ENCODE measurements around the gene VPS13C.

The VPS13C gene

GRCh38 chr15:62068071-62068809 is 8.0 kb upstream of the VPS13C start:
- H3K9ac ChIP-seq (ENCODE audit: low read depth, low read length) = peak overlapping the region; percentile 49
- H3K27me3 ChIP-seq (ENCODE audit: control insufficient read depth, insufficient read depth, low read length) = peaks cover 13% of the 10 kb centered on the region
- H3K9me3 ChIP-seq (replicated peaks; ENCODE audit: low read length) = no peaks in the 10 kb centered on the region
- peaks cover 26% of the 10 kb centered on the region for H3K4me1 ChIP-seq (ENCODE audit: control insufficient read depth, insufficient read depth, low read length)
- peak overlapping the region; percentile 66 for H3K4me3 ChIP-seq (ENCODE audit: low read length)
- H3K36me3 ChIP-seq (ENCODE audit: insufficient read depth, low read length) = no peaks in the 10 kb centered on the region
- H3K4me2 ChIP-seq (ENCODE audit: low read length) = peak overlapping the region; percentile 78

- Histone ChIP-seq H3K9me3 (replicated peaks; ENCODE audit: low read length) (no peaks in the 10 kb centered on the region), H3K4me2 (ENCODE audit: low read length) (peak overlapping the region; percentile 82), H3K9ac (ENCODE audit: low read depth, low read length) (no peak overlapping the region), H3K4me1 (ENCODE audit: control insufficient read depth, insufficient read depth, low read length) (peaks cover 28% of the 10 kb centered on the region), H3K4me3 (ENCODE audit: low read length) (peak overlapping the region; percentile 62), H3K36me3 (ENCODE audit: insufficient read depth, low read length) (no peaks in the 10 kb centered on the region), H3K27me3 (ENCODE audit: control insufficient read depth, insufficient read depth, low read length) (peaks cover 13% of the 10 kb centered on the region)
Observed at GRCh38 chr15:62067448-62068044, 7.3 kb upstream of the VPS13C start.

- H3K27me3 ChIP-seq (ENCODE audit: control insufficient read depth, insufficient read depth, low read length) = peaks cover 16% of the 10 kb centered on the region
- H3K9me3 ChIP-seq (replicated peaks; ENCODE audit: low read length) = no peaks in the 10 kb centered on the region
- H3K36me3 ChIP-seq (ENCODE audit: insufficient read depth, low read length) = no peaks in the 10 kb centered on the region
- H3K4me2 ChIP-seq (ENCODE audit: low read length) = peak within 1 kb of the TSS; percentile 82
- H3K9ac ChIP-seq (ENCODE audit: low read depth, low read length) = no peak within 1 kb of the TSS
- H3K4me1 ChIP-seq (ENCODE audit: control insufficient read depth, insufficient read depth, low read length) = peaks cover 28% of the 10 kb centered on the region
- H3K4me3 ChIP-seq (ENCODE audit: low read length) = peak within 1 kb of the TSS; percentile 62
Observed at GRCh38 chr15:62066663-62067447, 6.6 kb upstream of the VPS13C start, which contains the start of gene C2CD4A. Gene C2CD4A (plus strand): TSS chr15:62066977. CDS start chr15:62067614, 637 bp downstream.

GRCh38 chr15:62063825-62064635 is 3.8 kb upstream of the VPS13C start:
- H3K27me3 ChIP-seq (ENCODE audit: control insufficient read depth, insufficient read depth, low read length) = peaks cover 17% of the 10 kb centered on the region
- H3K4me3 ChIP-seq (ENCODE audit: low read length) = peak overlapping the region; percentile 3

GRCh38 chr15:62060896-62061280 is 641 bp upstream of the VPS13C start:
- H3K36me3 ChIP-seq (ENCODE audit: insufficient read depth, low read length) = no peaks in the 10 kb centered on the region
- peaks cover 4% of the 10 kb centered on the region for H3K27me3 ChIP-seq (ENCODE audit: control insufficient read depth, insufficient read depth, low read length)

More at GRCh38 chr15:62063825-62064635, 3.8 kb upstream of the VPS13C start:
- no peaks in the 10 kb centered on the region for H3K36me3 ChIP-seq (ENCODE audit: insufficient read depth, low read length)
- H3K9me3 ChIP-seq (replicated peaks; ENCODE audit: low read length) = no peaks in the 10 kb centered on the region
- peak overlapping the region; percentile 41 for H3K4me2 ChIP-seq (ENCODE audit: low read length)
- peak overlapping the region; percentile 6 for H3K9ac ChIP-seq (ENCODE audit: low read depth, low read length)
- H3K4me1 ChIP-seq (ENCODE audit: control insufficient read depth, insufficient read depth, low read length) = peaks cover 34% of the 10 kb centered on the region

GRCh38 chr15:62059816-62060112 is 483 bp downstream of the VPS13C start:
- peaks cover 29% of the 10 kb centered on the region for H3K4me1 ChIP-seq (ENCODE audit: control insufficient read depth, insufficient read depth, low read length)
- peak overlapping the region; percentile 88 for H3K9ac ChIP-seq (ENCODE audit: low read depth, low read length)
- peaks cover 4% of the 10 kb centered on the region for H3K27me3 ChIP-seq (ENCODE audit: control insufficient read depth, insufficient read depth, low read length)
- no peaks in the 10 kb centered on the region for H3K9me3 ChIP-seq (replicated peaks; ENCODE audit: low read length)
- H3K4me3 ChIP-seq (ENCODE audit: low read length) = peak overlapping the region; percentile 90
- peaks cover 3% of the 10 kb centered on the region for H3K36me3 ChIP-seq (ENCODE audit: insufficient read depth, low read length)
- H3K4me2 ChIP-seq (ENCODE audit: low read length) = peak overlapping the region; percentile 98

More at GRCh38 chr15:62060896-62061280, 641 bp upstream of the VPS13C start:
- peaks cover 29% of the 10 kb centered on the region for H3K4me1 ChIP-seq (ENCODE audit: control insufficient read depth, insufficient read depth, low read length)
- peak overlapping the region; percentile 98 for H3K4me2 ChIP-seq (ENCODE audit: low read length)
- H3K9me3 ChIP-seq (replicated peaks; ENCODE audit: low read length) = no peaks in the 10 kb centered on the region
- H3K9ac ChIP-seq (ENCODE audit: low read depth, low read length) = peak overlapping the region; percentile 88
- H3K4me3 ChIP-seq (ENCODE audit: low read length) = peak overlapping the region; percentile 90

- H3K36me3 ChIP-seq (ENCODE audit: insufficient read depth, low read length) = peaks cover 3% of the 10 kb centered on the region
- peaks cover 4% of the 10 kb centered on the region for H3K27me3 ChIP-seq (ENCODE audit: control insufficient read depth, insufficient read depth, low read length)
- H3K4me1 ChIP-seq (ENCODE audit: control insufficient read depth, insufficient read depth, low read length) = peaks cover 24% of the 10 kb centered on the region
- peak overlapping the region; percentile 90 for H3K4me3 ChIP-seq (ENCODE audit: low read length)
- no peaks in the 10 kb centered on the region for H3K9me3 ChIP-seq (replicated peaks; ENCODE audit: low read length)
- peak overlapping the region; percentile 88 for H3K9ac ChIP-seq (ENCODE audit: low read depth, low read length)
- peak overlapping the region; percentile 98 for H3K4me2 ChIP-seq (ENCODE audit: low read length)
Observed at GRCh38 chr15:62059108-62059815, 985 bp downstream of the VPS13C start.

GRCh38 chr15:62058327-62059028 is 1.8 kb downstream of the VPS13C start:
- H3K4me3 ChIP-seq (ENCODE audit: low read length) = peak overlapping the region; percentile 90

GRCh38 chr15:62057341-62057980 is 2.8 kb downstream of the VPS13C start:
- peaks cover 4% of the 10 kb centered on the region for H3K27me3 ChIP-seq (ENCODE audit: control insufficient read depth, insufficient read depth, low read length)
- no peak overlapping the region for H3K4me3 ChIP-seq (ENCODE audit: low read length)
- H3K9ac ChIP-seq (ENCODE audit: low read depth, low read length) = no peak overlapping the region
- peaks cover 13% of the 10 kb centered on the region for H3K4me1 ChIP-seq (ENCODE audit: control insufficient read depth, insufficient read depth, low read length)
- H3K9me3 ChIP-seq (replicated peaks; ENCODE audit: low read length) = no peaks in the 10 kb centered on the region
- no peak overlapping the region for H3K4me2 ChIP-seq (ENCODE audit: low read length)
- peaks cover 3% of the 10 kb centered on the region for H3K36me3 ChIP-seq (ENCODE audit: insufficient read depth, low read length)

More at GRCh38 chr15:62058327-62059028, 1.8 kb downstream of the VPS13C start:
- Histone ChIP-seq H3K4me2 (ENCODE audit: low read length) (peak overlapping the region; percentile 98), H3K36me3 (ENCODE audit: insufficient read depth, low read length) (peaks cover 3% of the 10 kb centered on the region), H3K4me1 (ENCODE audit: control insufficient read depth, insufficient read depth, low read length) (peaks cover 17% of the 10 kb centered on the region), H3K9me3 (replicated peaks; ENCODE audit: low read length) (no peaks in the 10 kb centered on the region), H3K9ac (ENCODE audit: low read depth, low read length) (no peak overlapping the region), H3K27me3 (ENCODE audit: control insufficient read depth, insufficient read depth, low read length) (peaks cover 4% of the 10 kb centered on the region)

- Histone ChIP-seq H3K27me3 (ENCODE audit: control insufficient read depth, insufficient read depth, low read length) (no peaks in the 10 kb centered on the region), H3K4me2 (ENCODE audit: low read length) (no peak overlapping the region), H3K9me3 (replicated peaks; ENCODE audit: low read length) (no peaks in the 10 kb centered on the region), H3K36me3 (ENCODE audit: insufficient read depth, low read length) (peaks cover 3% of the 10 kb centered on the region), H3K4me1 (ENCODE audit: control insufficient read depth, insufficient read depth, low read length) (peaks cover 9% of the 10 kb centered on the region), H3K9ac (ENCODE audit: low read depth, low read length) (no peak overlapping the region), H3K4me3 (ENCODE audit: low read length) (no peak overlapping the region)
Observed at GRCh38 chr15:62054979-62055378, 5.3 kb downstream of the VPS13C start.
